OCI-LY7 (cell line): Measurements from ENCODE around the gene TRPC1.

Experiments used
- CTCF ChIP-seq: fragments of 200-600 bp; sonication (generic); conservative IDR thresholded peaks from 2 replicates; pipeline ENCODE4 v1.5.1; 2014; ENCODE audit warnings: mild to moderate bottlenecking, antibody characterized with exemption, low read length, moderate library complexity, mixed read lengths
- EZH2phosphoT487 ChIP-seq: fragments of 200-600 bp; sonication (generic); IDR thresholded peaks from 2 replicates; pipeline ENCODE4 v1.6.1; 2018; ENCODE audit warnings: low read depth, borderline replicate concordance, mild to moderate bottlenecking, mixed run types, antibody characterized with exemption, low read length, moderate library complexity, mixed read lengths

GRCh38 chr3:142785996-142786395, 62.2 kb downstream of the TRPC1 start:
- TF ChIP-seq CTCF: no peak
- no peak for TF ChIP-seq EZH2phosphoT487
